ENCODE data around the gene ZBTB21. TPM values are rescaled to one million over a fixed set of nuclear protein-coding genes. Genes with fewer than 3 reads are reported as not detected.

ZBTB21 gene
- total and polyA plus RNA-seq, 12 donors: 6.8 to 39.1 (median 12.4) TPM

DNA sequence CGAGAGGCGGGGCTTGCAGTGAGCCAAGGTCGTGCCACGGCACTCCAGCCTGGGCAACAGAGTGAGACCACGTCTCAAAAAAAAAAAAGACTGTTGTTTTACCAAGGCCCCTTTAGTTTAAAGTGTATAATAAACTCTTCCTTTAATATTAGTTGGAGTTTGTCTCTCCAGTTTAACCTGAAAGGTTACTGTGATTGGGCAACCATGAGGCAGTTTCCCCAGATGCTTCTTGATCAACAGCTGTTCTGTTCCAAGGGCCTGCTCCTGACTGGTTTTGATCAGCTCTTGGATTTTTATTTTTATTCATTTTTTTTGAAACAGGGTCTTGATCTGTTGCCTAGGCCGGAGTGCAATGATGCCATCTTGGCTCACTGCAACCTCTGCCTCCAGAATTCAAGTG is 38.3 kb downstream of the ZBTB21 start:
- Histone ChIP-seq H3K36me3 (replicated peaks in 1 of 2) (no peaks in the 10 kb centered on the region), H3K27ac (no peak overlapping the region), H3K27me3 (no peaks in the 10 kb centered on the region), H3K9me3 (replicated peaks in 1 of 3) (no peaks in the 10 kb centered on the region), H3K4me1 (replicated peaks in 1 of 2) (peaks cover 9 to 11% of the 10 kb centered on the region in 2 donors), H3K4me3 (no peak overlapping the region)
- intact Hi-C loops (cut with DNase I): no loop called here
- 81 to 97% (median 90%) methylated on average over 6 of the region's 6 CpGs for WGBS, 4 donors
- peak in 1 of 7 donors; percentile 20 for DNase-seq
- TF ChIP-seq, protein P1, sequence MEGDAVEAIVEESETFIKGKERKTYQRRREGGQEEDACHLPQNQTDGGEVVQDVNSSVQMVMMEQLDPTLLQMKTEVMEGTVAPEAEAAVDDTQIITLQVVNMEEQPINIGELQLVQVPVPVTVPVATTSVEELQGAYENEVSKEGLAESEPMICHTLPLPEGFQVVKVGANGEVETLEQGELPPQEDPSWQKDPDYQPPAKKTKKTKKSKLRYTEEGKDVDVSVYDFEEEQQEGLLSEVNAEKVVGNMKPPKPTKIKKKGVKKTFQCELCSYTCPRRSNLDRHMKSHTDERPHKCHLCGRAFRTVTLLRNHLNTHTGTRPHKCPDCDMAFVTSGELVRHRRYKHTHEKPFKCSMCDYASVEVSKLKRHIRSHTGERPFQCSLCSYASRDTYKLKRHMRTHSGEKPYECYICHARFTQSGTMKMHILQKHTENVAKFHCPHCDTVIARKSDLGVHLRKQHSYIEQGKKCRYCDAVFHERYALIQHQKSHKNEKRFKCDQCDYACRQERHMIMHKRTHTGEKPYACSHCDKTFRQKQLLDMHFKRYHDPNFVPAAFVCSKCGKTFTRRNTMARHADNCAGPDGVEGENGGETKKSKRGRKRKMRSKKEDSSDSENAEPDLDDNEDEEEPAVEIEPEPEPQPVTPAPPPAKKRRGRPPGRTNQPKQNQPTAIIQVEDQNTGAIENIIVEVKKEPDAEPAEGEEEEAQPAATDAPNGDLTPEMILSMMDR (IDR thresholded peaks at IDR 0.05): no peak
- TF ChIP-seq POLR2A (IDR thresholded peaks at IDR 0.05): no peak

DNA sequence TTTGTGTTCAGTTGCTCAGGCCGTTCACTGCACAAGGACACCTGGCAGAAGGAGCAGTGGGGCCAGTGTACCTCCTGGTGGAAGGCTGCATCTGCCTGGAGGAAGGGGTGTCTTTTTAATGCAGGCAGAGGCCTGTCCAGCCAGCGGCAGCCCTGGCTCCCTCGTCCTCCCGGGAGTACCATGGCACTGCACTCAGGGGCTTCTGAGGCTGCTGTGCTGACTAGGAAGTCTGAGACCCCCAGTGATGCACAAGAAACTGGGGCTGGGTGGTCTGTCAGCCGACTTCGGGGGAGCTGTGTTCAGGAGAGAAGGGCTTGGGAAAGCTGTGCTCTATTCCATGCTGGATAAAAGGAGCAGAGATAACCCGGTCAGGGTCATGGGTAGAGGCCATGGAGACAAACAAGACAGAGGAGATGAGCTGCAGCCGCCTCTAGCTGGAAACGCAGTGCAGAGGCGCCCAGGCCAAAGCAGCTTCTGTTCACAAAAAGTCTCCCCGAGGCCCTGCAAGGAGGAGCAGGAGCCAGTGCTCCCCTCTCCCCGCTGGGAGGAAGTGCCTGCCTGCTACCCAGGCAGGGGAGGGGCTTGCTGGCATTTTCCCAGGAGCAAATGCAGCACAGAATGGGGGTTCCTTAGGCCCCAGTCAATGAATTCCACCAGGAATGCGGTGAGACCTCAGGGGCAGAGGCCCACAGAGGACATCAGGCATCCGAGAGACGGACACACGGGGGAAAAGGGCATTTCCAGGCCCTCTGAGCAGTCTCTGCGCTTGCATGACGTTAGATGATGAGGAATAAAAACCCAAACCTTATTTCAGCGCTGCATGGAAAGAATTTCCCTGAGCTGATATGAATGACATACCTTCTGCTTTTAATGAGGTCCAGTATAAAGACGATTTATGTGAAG is 39.2 kb downstream of the ZBTB21 start:
- Histone ChIP-seq H3K27me3 (no peaks in the 10 kb centered on the region), H3K27ac (peak overlapping the region in 2 of 5 donors; percentile 14 to 65), H3K9me3 (replicated peaks in 1 of 3) (no peaks in the 10 kb centered on the region), H3K4me1 (replicated peaks in 1 of 2) (peaks cover 9 to 16% of the 10 kb centered on the region in 2 donors), H3K4me3 (no peak overlapping the region), H3K36me3 (replicated peaks in 1 of 2) (no peaks in the 10 kb centered on the region)
- intact Hi-C loops (cut with DNase I): no loop called here
- TF ChIP-seq, protein P1 (IDR thresholded peaks at IDR 0.05): no peak
- TF ChIP-seq POLR2A (IDR thresholded peaks at IDR 0.05): no peak
- DNase-seq: peak in 1 of 7 donors; percentile 50
- WGBS, 4 donors: 53 to 62% (median 57%) methylated on average over 14 to 20 of the region's 20 CpGs

DNA sequence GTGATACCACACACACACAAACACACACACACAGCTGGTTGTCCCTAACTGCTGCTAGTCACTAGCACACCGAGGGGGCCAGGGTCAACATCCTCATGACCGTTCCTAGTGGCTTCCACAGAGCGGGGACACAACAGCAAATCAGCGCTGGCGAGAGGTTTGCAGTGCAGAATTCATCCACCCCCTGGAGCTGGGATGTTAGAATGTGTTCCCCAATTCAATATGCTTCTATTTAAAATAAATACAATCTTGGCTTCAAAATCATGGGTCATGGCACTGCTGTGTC is 40.1 kb downstream of the ZBTB21 start:
- TF ChIP-seq, protein P1 (IDR thresholded peaks at IDR 0.05): no peak
- no peak for TF ChIP-seq POLR2A (IDR thresholded peaks at IDR 0.05)
- 73 to 92% (median 84%) methylated on average over 2 to 5 of the region's 5 CpGs for WGBS, 4 donors
- no peak overlapping the region for H3K4me3 ChIP-seq
- intact Hi-C loops (cut with DNase I): no loop called here
- peak in 1 of 7 donors; percentile 47 for DNase-seq
- H3K27ac ChIP-seq: peak overlapping the region in 1 of 5 donors; percentile 10
- H3K4me1 ChIP-seq (replicated peaks in 1 of 2): peaks cover 9 to 16% of the 10 kb centered on the region in 2 donors
- H3K36me3 ChIP-seq (replicated peaks in 1 of 2): no peaks in the 10 kb centered on the region
- H3K27me3 ChIP-seq: no peaks in the 10 kb centered on the region
- no peaks in the 10 kb centered on the region for H3K9me3 ChIP-seq (replicated peaks in 1 of 3)

DNA sequence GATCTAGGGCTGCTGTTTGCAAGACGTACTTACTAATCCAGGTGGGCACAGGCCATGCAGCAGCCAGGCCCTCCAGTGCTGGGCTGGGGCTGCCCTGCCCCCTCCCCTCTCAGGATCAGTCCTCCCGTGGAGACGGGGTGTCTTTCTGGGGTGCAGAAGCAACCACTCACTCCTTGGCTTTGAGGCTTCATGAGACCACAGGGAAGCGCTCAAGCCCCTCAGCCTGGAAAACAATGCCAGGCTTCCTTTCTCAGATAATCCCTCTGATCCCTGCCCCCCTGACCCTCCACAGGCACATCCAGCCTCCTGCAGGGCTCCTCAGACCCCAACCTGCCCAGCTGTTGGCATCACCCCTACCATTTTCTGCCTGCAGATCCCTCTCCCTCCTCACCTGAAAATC is 42.5 kb downstream of the ZBTB21 start:
- WGBS, 4 donors: 89 to 100% (median 95%) methylated on average over 1 to 4 of the region's 4 CpGs
- Histone ChIP-seq H3K4me3 (no peak overlapping the region), H3K27me3 (no peaks in the 10 kb centered on the region), H3K9me3 (replicated peaks in 1 of 3) (no peaks in the 10 kb centered on the region), H3K4me1 (replicated peaks in 1 of 2) (peaks cover 9 to 16% of the 10 kb centered on the region in 2 donors), H3K36me3 (replicated peaks in 1 of 2) (no peaks in the 10 kb centered on the region), H3K27ac (no peak overlapping the region)
- intact Hi-C loops (cut with DNase I): loop anchor here in 1 of 2 donors (10.0 kb wide), 1 partner anchor 87 kb away; no protein-coding TSS in a partner anchor
- peak in 1 of 7 donors; percentile 13 for DNase-seq
- TF ChIP-seq, protein P1 (IDR thresholded peaks at IDR 0.05): no peak

Measured in adrenal gland (tissue), 12 donors.